H1 (cell line): ENCODE measurements around the gene ANXA4. TPM values are rescaled to one million over a fixed set of nuclear protein-coding genes. Genes with fewer than 3 reads are reported as not detected.

Experiments used
- CTCF ChIA-PET: fragments of 300-600 bp; sonication (Branson Sonifier 250); formaldehyde crosslinking; loops from one replicate; lab custom pipeline; 2021; ENCODE audit not compliant: partially characterized antibody; lab: Charles Lee
- POLR2A ChIA-PET: fragments of 300-600 bp; sonication (Branson Sonifier 250); formaldehyde crosslinking; loops from one replicate; lab custom pipeline; 2021; ENCODE audit warnings: inconsistent platforms; ENCODE audit not compliant: partially characterized antibody; lab: Charles Lee
- DNase-seq, 2 experiments: peaks; one replicate each; pipeline versions ENCODE4 v3.0.0 to v3.0.0-alpha.2; 2010 to 2022; ENCODE audit warnings: low spot score in 2 of 2, low read depth in 1 of 2, mixed read lengths in 1 of 2
- FAIRE-seq: peaks from 2 replicates; lab custom pipeline; 2011; peaks lifted over from hg19 to GRCh38; lab: Jason Lieb, UNC
- H2AFZ ChIP-seq: 2 replicates; pipeline ENCODE4 v1.8.1; 2012; ENCODE audit warnings: low read length, inconsistent platforms
- H2AK5ac ChIP-seq: 2 replicates; pipeline ENCODE4 v1.6.1; 2013; ENCODE audit warnings: low read depth, low read length
- H2BK120ac ChIP-seq: replicated peaks from 2 replicates; pipeline ENCODE3; 2013; ENCODE audit warnings: low read depth, low read length, inconsistent platforms
- H2BK12ac ChIP-seq: 2 replicates; pipeline ENCODE4 v1.6.1; 2013; ENCODE audit warnings: low read depth, low read length
- H2BK15ac ChIP-seq: 2 replicates; pipeline ENCODE4 v1.6.1; 2013; ENCODE audit warnings: low read length
- H2BK20ac ChIP-seq: 2 replicates; pipeline ENCODE4 v1.6.1; 2013; ENCODE audit warnings: low read length
- H2BK5ac ChIP-seq: 2 replicates; pipeline ENCODE4 v1.6.1; 2013; ENCODE audit warnings: low read depth, low read length
- H3K14ac ChIP-seq: 2 replicates; pipeline ENCODE4 v1.6.1; 2013; ENCODE audit warnings: inconsistent platforms; ENCODE audit not compliant: insufficient read length
- H3K18ac ChIP-seq: 2 replicates; pipeline ENCODE4 v1.6.1; 2013; ENCODE audit warnings: low read length; ENCODE audit errors: extremely low read depth
- H3K23ac ChIP-seq: 2 replicates; pipeline ENCODE4 v1.6.1; 2013; ENCODE audit warnings: inconsistent platforms; ENCODE audit not compliant: insufficient read length
- H3K23me2 ChIP-seq: 2 replicates; pipeline ENCODE4 v1.6.1; 2013; ENCODE audit warnings: low read depth, low read length
- H3K27ac ChIP-seq: 2 replicates; pipeline ENCODE4 v1.6.1; 2011; ENCODE audit warnings: low read depth, low read length, inconsistent platforms
- H3K27me3 ChIP-seq, 4 experiments: replicated peaks in 1 of 4; 1 replicate in 1 of 4; 2 replicates in 3 of 4; pipeline versions ENCODE4 v1.6.1 to v1.8.1; 2011 to 2013; ENCODE audit warnings: low read length in 3 of 4, mild to moderate bottlenecking in 3 of 4, inconsistent platforms in 2 of 4, mixed read lengths in 2 of 4, moderate library complexity in 1 of 4; ENCODE audit not compliant: control insufficient read depth in 3 of 4, insufficient read depth in 3 of 4; ENCODE audit errors: extremely low read depth in 1 of 4
- H3K36me3 ChIP-seq, 4 experiments: 2 replicates each; pipeline versions ENCODE4 v1.6.1 to v1.8.1; 2011 to 2013; ENCODE audit warnings: mild to moderate bottlenecking in 4 of 4, low read length in 3 of 4, moderate library complexity in 2 of 4, control low read depth in 1 of 4, inconsistent platforms in 1 of 4; ENCODE audit not compliant: insufficient read depth in 4 of 4, control insufficient read depth in 2 of 4
- H3K4ac ChIP-seq: replicated peaks from 2 replicates; pipeline ENCODE3; 2013; ENCODE audit warnings: low read length, low read depth, mixed read lengths, inconsistent platforms; ENCODE audit not compliant: insufficient read length
- H3K4me1 ChIP-seq, 4 experiments: replicated peaks in 1 of 4; 1 replicate in 1 of 4; 2 replicates in 3 of 4; pipeline versions ENCODE4 v1.6.1 to v1.8.1; 2011 to 2013; ENCODE audit warnings: low read length in 3 of 4, inconsistent platforms in 2 of 4, mixed read lengths in 1 of 4; ENCODE audit not compliant: insufficient read depth in 4 of 4, control insufficient read depth in 3 of 4
- H3K4me2 ChIP-seq, 2 experiments: 2 replicates each; pipeline versions ENCODE4 v1.6.1 to v1.8.1; 2011 to 2013; ENCODE audit warnings: low read depth in 2 of 2, low read length in 2 of 2, control low read depth in 1 of 2, inconsistent platforms in 1 of 2, mild to moderate bottlenecking in 1 of 2; ENCODE audit not compliant: insufficient read depth in 1 of 2
- H3K4me3 ChIP-seq, 4 experiments: fragments of 200-600, 300-600 bp in 1 of 4; sonication (generic), shearing (Covaris generic), sonication (Bioruptor Twin) in 1 of 4; 2 replicates each; pipeline versions ENCODE4 v1.5.1 to v1.8.1; 2011 to 2016; ENCODE audit warnings: low read length in 4 of 4, low read depth in 3 of 4, control low read depth in 2 of 4, inconsistent platforms in 2 of 4, mild to moderate bottlenecking in 2 of 4, mixed read lengths in 1 of 4, moderate library complexity in 1 of 4; ENCODE audit not compliant: insufficient read depth in 2 of 4; ENCODE audit errors: extremely low read depth in 1 of 4
- H3K56ac ChIP-seq: replicated peaks from 2 replicates; pipeline ENCODE3; 2013; ENCODE audit warnings: low read depth, mild to moderate bottlenecking, mixed read lengths, low read length, inconsistent platforms; ENCODE audit not compliant: insufficient read length
- H3K79me1 ChIP-seq: 2 replicates; pipeline ENCODE4 v1.6.1; 2013; ENCODE audit warnings: low read depth, low read length, control low read depth
- H3K79me2 ChIP-seq, 2 experiments: 2 replicates each; pipeline versions ENCODE4 v1.6.1 to v1.8.1; 2012 to 2013; ENCODE audit warnings: low read length in 2 of 2, mild to moderate bottlenecking in 2 of 2, inconsistent platforms in 1 of 2; ENCODE audit not compliant: insufficient read depth in 2 of 2, control insufficient read depth in 1 of 2
- H3K9ac ChIP-seq, 4 experiments: replicated peaks in 1 of 4; 1 replicate in 1 of 4; 2 replicates in 3 of 4; pipeline versions ENCODE4 v1.6.1 to v1.8.1; 2011 to 2013; ENCODE audit warnings: low read depth in 3 of 4, low read length in 3 of 4, control low read depth in 2 of 4, mild to moderate bottlenecking in 2 of 4, moderate library complexity in 2 of 4, inconsistent platforms in 1 of 4; ENCODE audit errors: extremely low read depth in 1 of 4
- H3K9me3 ChIP-seq, 2 experiments: 2 replicates each; pipeline versions ENCODE4 v1.6.1 to v1.8.1; 2012 to 2013; ENCODE audit warnings: mild to moderate bottlenecking in 2 of 2, moderate library complexity in 2 of 2, control low read depth in 1 of 2, inconsistent platforms in 1 of 2, low read depth in 1 of 2, low read length in 1 of 2, mixed read lengths in 1 of 2; ENCODE audit not compliant: insufficient read depth in 2 of 2
- H4K20me1 ChIP-seq, 2 experiments: replicated peaks in 1 of 2; 2 replicates each; pipeline versions ENCODE3 to v1.8.1; 2011 to 2013; ENCODE audit warnings: inconsistent platforms in 2 of 2, low read length in 2 of 2, mild to moderate bottlenecking in 1 of 2; ENCODE audit not compliant: insufficient read depth in 2 of 2, control insufficient read depth in 1 of 2
- H4K5ac ChIP-seq: 2 replicates; pipeline ENCODE4 v1.6.1; 2013; ENCODE audit warnings: low read length, low read depth, mixed read lengths, inconsistent platforms; ENCODE audit not compliant: insufficient read length
- H4K8ac ChIP-seq: 2 replicates; pipeline ENCODE4 v1.8.0; 2013; ENCODE audit warnings: mild to moderate bottlenecking, moderate library complexity, low read length, inconsistent platforms; ENCODE audit not compliant: insufficient read depth; ENCODE audit errors: extremely low read depth
- H4K91ac ChIP-seq: replicated peaks from 2 replicates; pipeline ENCODE3; 2013; ENCODE audit warnings: low read length, mixed read lengths, inconsistent platforms; ENCODE audit not compliant: insufficient read length
- CTBP2 ChIP-seq: IDR thresholded peaks from 2 replicates; pipeline ENCODE4 v1.7.0; 2011; ENCODE audit warnings: borderline replicate concordance, mild to moderate bottlenecking, moderate library complexity, mixed read lengths, low read length; ENCODE audit not compliant: insufficient read depth, insufficient read length
- JUND ChIP-seq: IDR thresholded peaks from 2 replicates; pipeline ENCODE4 v1.6.1; 2011; ENCODE audit warnings: mild to moderate bottlenecking, improper control_type of control experiment, low read length
- NANOG ChIP-seq: IDR thresholded peaks from 2 replicates; pipeline ENCODE4 v1.6.1; 2011; ENCODE audit warnings: low read length, low read depth, mild to moderate bottlenecking, inconsistent platforms; ENCODE audit not compliant: insufficient read depth, poor library complexity, severe bottlenecking
- RNF2 ChIP-seq: fragments of 200-900, 300-1000 bp; sonication (generic); IDR thresholded peaks from 2 replicates; pipeline ENCODE4 v1.7.1; 2016; ENCODE audit warnings: borderline replicate concordance, low read depth, mild to moderate bottlenecking, antibody characterized with exemption, low read length; ENCODE audit not compliant: poor library complexity, severe bottlenecking; ENCODE audit errors: missing control alignments
- SAP30 ChIP-seq: fragments of 300-600 bp; sonication (generic); IDR thresholded peaks from 2 replicates; pipeline ENCODE4 v1.7.1; 2012; ENCODE audit warnings: low read length, moderate library complexity, mild to moderate bottlenecking, inconsistent platforms; ENCODE audit not compliant: insufficient read depth, insufficient replicate concordance
- SRF ChIP-seq: IDR thresholded peaks from 2 replicates; pipeline ENCODE4 v1.6.1; 2011; ENCODE audit warnings: mild to moderate bottlenecking, low read depth, low read length, moderate library complexity
- TBP ChIP-seq: IDR thresholded peaks from 2 replicates; pipeline ENCODE4 v1.6.1; 2011; ENCODE audit warnings: low read depth, low read length, improper control_type of control experiment
- USF2 ChIP-seq: IDR thresholded peaks from 2 replicates; pipeline ENCODE4 v1.6.1; 2011; ENCODE audit warnings: low read length, improper control_type of control experiment
- YY1 ChIP-seq: IDR thresholded peaks from 2 replicates; pipeline ENCODE4 v1.6.1; 2011; ENCODE audit warnings: low read depth, mild to moderate bottlenecking, low read length
- WGBS, 2 experiments: shearing (Covaris generic) in 1 of 2; methylation state at CpG; one replicate each; pipeline versions ENCODE4 v1.1.6 to v1.1.7; 2013 to 2015; ENCODE audit warnings: low lambda C conversion rate in 2 of 2, mixed read lengths in 2 of 2, inconsistent platforms in 1 of 2, low coverage in 1 of 2, missing lambda C conversion rate in 1 of 2; ENCODE audit not compliant: insufficient replicate concordance in 2 of 2, insufficient coverage in 1 of 2, insufficient read length in 1 of 2; ENCODE audit errors: extremely low coverage in 1 of 2, missing lambda C conversion rate in 1 of 2; 5-methylcytosine and 5-hydroxymethylcytosine counted together
- polyA plus RNA-seq, 7 experiments: library from polyadenylated mRNA; depleted of rRNA in 3 of 7; stranded (reverse) in 5 of 7; unstranded in 2 of 7; fragments of >200 nt in 5 of 7; fragments of 200-250 nt in 2 of 7; gene quantifications; 1 replicate in 5 of 7; 2 replicates in 1 of 7; 4 replicates in 1 of 7; pipeline versions ENCODE4 v1.2.1 to v1.2.3, GENCODE V29; 2011 to 2013; ENCODE audit warnings: missing spikeins in 2 of 7, mixed read lengths in 2 of 7
- total RNA-seq: library from RNA; stranded (reverse); fragmentation: NEBNext Ultra II Directional; extraction: Animal tissue kit (Norgen Biotek cat#: 25700); gene quantifications from 2 replicates; pipeline ENCODE4 v1.2.1, GENCODE V29; 2021
- TF ChIP-seq, protein P1 (sequence below): IDR thresholded peaks from 2 replicates; pipeline ENCODE4 v1.6.1; 2011; ENCODE audit warnings: low read depth, mild to moderate bottlenecking, low read length; ENCODE audit not compliant: insufficient read depth

Gene ANXA4
- total and polyA plus RNA-seq, 2 of the 8 experiments (the other 6 are each of a cell fraction or from before 2014, with no cell fraction given), result 9.4 to 17.6 TPM

GRCh38 chr2:69780921-69781320 lies 39.0 kb downstream of the ANXA4 start:
- POLR2A ChIA-PET, result no interaction called here
- TF ChIP-seq USF2, result no peak
- no peak for TF ChIP-seq JUND
- TF ChIP-seq SAP30, result no peak
- TF ChIP-seq CTBP2, result no peak
- no peak for TF ChIP-seq RNF2
- TF ChIP-seq YY1, result no peak
- no peak for TF ChIP-seq NANOG
- TF ChIP-seq SRF, result no peak
- no peak for TF ChIP-seq TBP
- TF ChIP-seq, protein P1, sequence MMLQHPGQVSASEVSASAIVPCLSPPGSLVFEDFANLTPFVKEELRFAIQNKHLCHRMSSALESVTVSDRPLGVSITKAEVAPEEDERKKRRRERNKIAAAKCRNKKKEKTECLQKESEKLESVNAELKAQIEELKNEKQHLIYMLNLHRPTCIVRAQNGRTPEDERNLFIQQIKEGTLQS, result no peak

More at GRCh38 chr2:69780921-69781320, 39.0 kb downstream of the ANXA4 start:
- Histone ChIP-seq H2AFZ (no peak overlapping the region), H4K8ac (no peak overlapping the region), H3K23ac (no peak overlapping the region), H3K9ac (no peak overlapping the region), H4K5ac (no peak overlapping the region), H3K14ac (no peak overlapping the region), H2BK20ac (0 out of 2 replicates have a peak overlapping the region, but pooled peaks have one; percentile 56), H3K79me1 (no peaks in the 10 kb centered on the region), H3K4me3 (no peak overlapping the region), H3K23me2 (no peaks in the 10 kb centered on the region), H3K4me2 (peak overlapping the region in 1 of 2 experiments; percentile 28; a peak in 1 of 4 replicates), H3K36me3 (no peaks in the 10 kb centered on the region), H4K20me1 (no peaks in the 10 kb centered on the region), H3K4ac (no peak overlapping the region), H2AK5ac (no peak overlapping the region), H3K18ac (no peak overlapping the region), H2BK15ac (no peak overlapping the region), H3K56ac (no peak overlapping the region), H4K91ac (peak overlapping the region; percentile 38), H3K9me3 (no peaks in the 10 kb centered on the region; a peak in 1 of 4 replicates), H3K27me3 (no peaks in the 10 kb centered on the region), H3K27ac (no peak overlapping the region), H3K4me1 (peaks cover 2 to 19% (median 7%) of the 10 kb centered on the region in 4 experiments; a peak in 6 of 7 replicates), H2BK12ac (peak overlapping the region; percentile 56), H3K79me2 (no peaks in the 10 kb centered on the region), H2BK120ac (peak overlapping the region; percentile 30), H2BK5ac (no peak overlapping the region)
- 92% methylated on average over 5 of the region's 5 CpGs; no CpG with 5 or more reads in 1 of the 2 experiments for WGBS, 2 experiments
- CTCF ChIA-PET, result interaction anchor here (0.6 to 2.4 kb wide), 3 partner anchors 13 to 40 kb away, joined by 3 to 5 read pairs (median 4); no protein-coding TSS in a partner anchor
- peak in 1 of 2 experiments; percentile 19 for DNase-seq
- FAIRE-seq, result no peak
